Measurements from ENCODE around the gene TAF15.
A peak's percentile ranks its signal among the peaks of the same experiment; 100 is the strongest.

The TAF15 gene

DNA sequence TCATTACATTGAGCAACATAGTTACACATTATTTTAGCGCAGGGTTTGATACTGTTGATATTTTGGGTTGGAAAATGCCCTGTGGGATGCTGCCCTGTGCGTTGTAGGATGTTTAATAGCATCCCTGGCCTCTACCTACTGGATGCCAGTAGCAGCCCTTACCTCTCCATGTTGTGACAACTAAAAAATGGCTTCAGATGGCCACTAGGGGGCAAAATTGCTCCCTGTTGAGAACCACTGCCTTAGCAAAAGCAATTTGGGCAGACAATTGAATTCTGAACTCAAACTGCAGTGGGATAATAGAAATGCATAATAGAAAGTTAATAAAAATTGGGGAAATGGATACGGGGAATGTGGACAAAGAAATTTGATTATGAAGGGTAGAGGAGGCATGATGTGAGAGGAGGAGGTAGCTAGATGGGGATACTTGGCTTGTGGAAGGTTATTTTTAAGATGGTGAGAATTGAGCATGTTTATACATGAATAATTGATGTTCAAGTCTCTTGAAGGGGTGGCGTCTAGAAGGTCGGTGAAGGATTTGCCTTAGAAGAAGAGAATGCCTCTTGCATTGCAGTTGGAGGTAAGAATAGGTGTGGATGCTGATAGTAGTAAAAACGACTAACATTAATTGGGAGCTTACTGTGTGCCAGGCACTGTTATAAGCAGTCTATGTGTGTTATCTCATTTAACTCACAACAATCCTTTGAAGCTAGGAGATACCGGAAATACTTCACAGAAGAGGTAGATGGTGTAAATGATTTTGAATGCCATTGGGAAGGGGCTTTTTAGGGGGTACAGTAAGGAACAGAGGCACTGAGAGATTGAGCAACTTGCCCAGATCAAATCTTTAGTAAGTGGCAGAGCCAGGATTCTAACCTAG, 40.4 kb downstream of the TAF15 start:
- DNase-seq (ENCODE audit: low read depth) = peak; percentile 90

GRCh38 chr17:35855965-35856364, 46.7 kb downstream of the TAF15 start:
- TF ChIP-seq CTCF (IDR thresholded peaks at IDR 0.05; ENCODE audit: low read length, missing control alignments) = no peak
- no peak for DNase-seq (ENCODE audit: low read depth)
- no peak overlapping the region for H3K4me3 ChIP-seq (replicated peaks; ENCODE audit: low read depth, low read length)

More for the DNA sequence above, 40.4 kb downstream of the TAF15 start:
- TF ChIP-seq CTCF (IDR thresholded peaks at IDR 0.05; ENCODE audit: low read length, missing control alignments) = peak; percentile 87
- no peak overlapping the region for H3K4me3 ChIP-seq (replicated peaks; ENCODE audit: low read depth, low read length)

DNA sequence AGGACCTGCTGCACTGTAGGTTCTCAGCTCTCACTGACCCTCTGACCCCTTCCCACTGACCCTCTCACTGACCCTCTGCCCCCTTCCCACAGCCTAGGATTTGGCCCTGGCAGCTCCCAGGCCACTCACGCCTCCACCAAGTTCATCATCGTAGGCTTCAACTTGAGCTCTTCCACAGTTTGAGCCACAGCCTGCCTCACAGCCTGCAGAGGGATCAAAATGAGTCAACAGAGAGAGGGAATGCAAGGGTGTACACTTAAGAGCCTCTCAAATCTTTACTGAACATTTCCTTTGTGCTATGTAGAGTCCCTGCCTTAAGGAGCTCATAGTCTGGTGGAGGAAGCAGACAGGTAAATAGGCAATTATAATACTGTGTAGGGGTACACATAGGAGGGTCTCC, 47.3 kb downstream of the TAF15 start:
- TF ChIP-seq CTCF (IDR thresholded peaks at IDR 0.05; ENCODE audit: low read length, missing control alignments) = no peak
- no peak overlapping the region for H3K4me3 ChIP-seq (replicated peaks; ENCODE audit: low read depth, low read length)
- DNase-seq (ENCODE audit: low read depth) = no peak

DNA sequence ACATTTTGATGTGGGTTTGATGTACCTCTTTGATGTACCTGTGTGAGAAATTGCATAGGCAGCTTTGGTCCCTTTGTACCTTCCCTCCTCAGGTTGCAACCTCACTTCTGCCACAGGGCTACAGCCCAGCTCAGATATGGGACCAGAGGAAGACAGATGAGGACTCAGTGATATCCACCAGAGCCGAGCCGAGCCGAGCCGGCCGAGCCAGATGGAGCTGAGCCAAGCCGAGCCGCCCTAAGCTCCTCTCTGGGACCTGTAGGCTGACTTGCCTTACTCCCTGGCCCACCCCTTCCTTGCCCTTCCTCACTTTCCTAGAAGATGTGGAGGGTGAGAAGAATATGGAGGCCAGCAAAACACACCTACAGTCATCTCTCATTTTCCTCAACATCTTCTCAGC, 55.6 kb downstream of the TAF15 start:
- no peak overlapping the region for H3K4me3 ChIP-seq (replicated peaks; ENCODE audit: low read depth, low read length)
- no peak for DNase-seq (ENCODE audit: low read depth)
- no peak for TF ChIP-seq CTCF (IDR thresholded peaks at IDR 0.05; ENCODE audit: low read length, missing control alignments)

DNA sequence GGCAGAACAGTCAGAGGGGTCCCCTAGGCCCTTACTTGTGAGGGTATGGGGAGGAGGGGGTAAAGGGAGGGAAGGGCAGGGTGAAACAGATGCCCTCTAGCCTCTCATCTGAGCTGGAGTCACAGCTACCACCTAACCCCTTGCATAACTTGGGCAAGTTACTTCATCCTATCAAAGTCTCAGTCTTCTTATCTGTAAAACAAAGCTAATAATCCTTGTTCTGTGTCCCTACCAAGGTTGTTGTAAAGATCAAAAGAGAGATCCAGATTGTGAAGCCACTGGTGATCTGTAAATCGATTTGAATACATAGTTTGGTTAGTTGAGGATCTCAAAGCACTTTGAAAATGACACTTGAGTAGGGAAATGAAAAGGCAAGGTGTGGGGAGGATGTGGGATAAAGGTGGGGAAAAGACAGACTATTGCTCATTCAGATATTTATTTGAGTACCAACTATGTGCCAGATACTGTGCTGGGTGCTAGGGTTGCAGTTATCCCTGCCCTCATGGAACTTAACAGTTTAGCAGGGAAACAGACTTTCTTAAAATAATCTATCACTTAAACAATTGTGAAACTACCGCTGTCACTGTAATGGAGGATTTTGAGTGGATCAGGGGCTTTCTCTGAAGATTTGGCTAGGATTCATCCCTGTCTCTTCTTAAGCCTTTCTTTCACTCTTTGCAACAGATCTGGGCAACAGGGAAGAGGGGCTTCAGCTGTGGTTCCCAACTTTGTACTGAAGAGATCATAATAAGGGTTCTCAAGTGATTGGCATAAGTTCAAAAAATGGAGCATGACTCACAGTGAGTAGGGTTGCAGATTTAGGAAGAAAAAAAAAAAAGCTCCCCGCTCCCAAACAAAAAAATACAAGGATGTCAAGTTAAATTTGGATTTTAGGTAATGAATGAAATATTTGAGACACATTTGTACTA, 56.4 kb downstream of the TAF15 start:
- H3K4me3 ChIP-seq (replicated peaks; ENCODE audit: low read depth, low read length) = no peak overlapping the region
- DNase-seq (ENCODE audit: low read depth) = peak; percentile 65
- TF ChIP-seq CTCF (IDR thresholded peaks at IDR 0.05; ENCODE audit: low read length, missing control alignments) = no peak

- peak; percentile 45 for DNase-seq (ENCODE audit: low read depth)
- H3K4me3 ChIP-seq (replicated peaks; ENCODE audit: low read depth, low read length) = no peak overlapping the region
- no peak for TF ChIP-seq CTCF (IDR thresholded peaks at IDR 0.05; ENCODE audit: low read length, missing control alignments)
Observed at GRCh38 chr17:35866341-35866950, 57.2 kb downstream of the TAF15 start.
